Small intestine (tissue), 7 donors: ENCODE measurements around the gene CARF. TPM values are rescaled to one million over a fixed set of nuclear protein-coding genes. Genes with fewer than 3 reads are reported as not detected.
A peak's percentile ranks its signal among the peaks of the same experiment; 100 is the strongest.
"Not testable (repeated sequence)": the region's sequence is repeated elsewhere in the genome, so short reads cannot be mapped to it uniquely, and the experiment has no call there.

Experiments
- DNase-seq, 2 donors: peaks; one replicate each; pipeline versions ENCODE4 v3.0.0 to v3.0.0-alpha.2; 2013
- FAIRE-seq: peaks from 2 replicates; lab custom pipeline; 2012; peaks lifted over from hg19 to GRCh38; lab: Jason Lieb, UNC
- H3K27ac ChIP-seq, 3 donors: one replicate each; pipeline ENCODE4 v1.5.1; 2013; ENCODE audit warnings: low read length in 2 of 3, mild to moderate bottlenecking in 2 of 3, control low read depth in 1 of 3, inconsistent platforms in 1 of 3, low read depth in 1 of 3, moderate library complexity in 1 of 3
- H3K27me3 ChIP-seq, 3 donors: one replicate each; pipeline ENCODE4 v1.6.1; 2013; ENCODE audit warnings: low read length in 3 of 3, inconsistent platforms in 1 of 3; ENCODE audit not compliant: control insufficient read depth in 3 of 3, insufficient read depth in 3 of 3
- H3K36me3 ChIP-seq, 3 donors: one replicate each; pipeline ENCODE4 v1.6.1; 2013; ENCODE audit warnings: low read length in 3 of 3, inconsistent platforms in 1 of 3, low read depth in 1 of 3, mild to moderate bottlenecking in 1 of 3, moderate library complexity in 1 of 3; ENCODE audit not compliant: control insufficient read depth in 3 of 3, insufficient read depth in 2 of 3
- H3K4me1 ChIP-seq, 3 donors: one replicate each; pipeline ENCODE4 v1.6.1; 2013; ENCODE audit warnings: low read length in 2 of 3, inconsistent platforms in 1 of 3, low read depth in 1 of 3, mild to moderate bottlenecking in 1 of 3, moderate library complexity in 1 of 3; ENCODE audit not compliant: control insufficient read depth in 3 of 3, insufficient read depth in 2 of 3
- H3K4me3 ChIP-seq, 3 donors: one replicate each; pipeline ENCODE4 v1.5.1; 2013; ENCODE audit warnings: low read length in 3 of 3, control low read depth in 1 of 3, inconsistent platforms in 1 of 3, low read depth in 1 of 3, mild to moderate bottlenecking in 1 of 3, moderate library complexity in 1 of 3
- H3K9me3 ChIP-seq, 2 donors: one replicate each; pipeline ENCODE4 v1.6.1; 2013; ENCODE audit warnings: low read depth in 1 of 2, low read length in 1 of 2; ENCODE audit not compliant: control insufficient read depth in 2 of 2, insufficient read depth in 1 of 2
- WGBS, 3 donors: extraction: QIAGEN DNeasy Blood & Tissue Kit; methylation state at CpG; one replicate each; pipeline ENCODE4 v1.1.7; 2013; 5-methylcytosine and 5-hydroxymethylcytosine counted together
- polyA plus RNA-seq, 4 donors: library from polyadenylated mRNA; stranded (reverse) in 3 of 4; unstranded in 1 of 4; fragments of 200-250 nt in 3 of 4; fragments of 120-200 nt in 1 of 4; gene quantifications; one replicate each; pipeline versions ENCODE4 v1.2.1 to v1.2.3, GENCODE V29; 2013
- donor health status: healthy with polysubstance abuse.
- donor health status: control.
- donor health status: control.
- donor health status: Bipolar disorder and iron deficiency.
- donor health status: healthy.

The CARF gene
- polyA plus RNA-seq, 4 donors = 0.89 to 9.3 (median 1.7) TPM

GRCh38 chr2:202982779-202983491, 70.9 kb downstream of the CARF start:
- WGBS, 3 donors = 94 to 97% (median 97%) methylated on average over 3 of the region's 3 CpGs
- FAIRE-seq = no peak
- Histone ChIP-seq H3K4me3 (no peak overlapping the region), H3K27me3 (no peaks in the 10 kb centered on the region), H3K9me3 (no peaks in the 10 kb centered on the region), H3K36me3 (peaks cover 0 to 11% (median 0%) of the 10 kb centered on the region in 3 donors), H3K4me1 (no peaks in the 10 kb centered on the region), H3K27ac (no peak overlapping the region)
- DNase-seq = no peak

DNA sequence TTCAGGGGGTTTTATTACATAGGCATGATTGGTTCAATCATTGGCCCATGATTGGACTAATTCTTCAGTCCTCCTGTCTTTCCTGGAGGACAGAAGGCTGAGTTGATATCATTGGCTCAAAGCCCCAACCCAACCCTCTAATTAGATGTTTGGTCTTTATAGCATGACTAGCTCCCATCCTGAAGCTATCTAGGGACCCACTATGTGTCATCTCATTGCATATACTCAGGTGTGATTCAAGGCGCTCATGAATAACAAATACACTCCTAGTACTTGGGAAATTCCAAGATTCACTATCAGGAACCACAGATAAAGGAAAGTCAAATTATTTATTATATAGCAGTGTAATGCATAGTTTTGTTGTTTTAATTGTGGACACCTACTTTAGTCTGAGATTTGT, 77.7 kb downstream of the CARF start:
- WGBS, 3 donors = 97 to 100% (median 99%) methylated on average over 1 of the region's 1 CpG

DNA sequence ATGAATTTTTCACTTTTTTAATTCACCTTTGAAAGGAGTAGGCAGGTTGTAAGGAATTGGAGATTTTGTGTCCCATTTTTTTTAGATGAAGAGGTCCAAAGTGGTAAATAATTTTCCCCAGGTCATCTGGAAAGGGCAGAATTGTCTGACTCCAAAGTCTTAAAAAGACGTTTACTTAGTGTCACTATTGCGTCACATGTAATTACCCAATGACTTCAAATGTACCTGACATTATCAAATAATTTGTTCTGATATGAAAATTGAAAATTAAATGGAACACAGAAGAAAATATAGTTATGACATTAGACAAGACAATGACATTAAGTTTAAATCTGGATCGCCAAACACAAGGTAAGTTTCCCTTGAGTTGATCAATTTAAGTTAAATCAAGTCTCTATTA, 78.4 kb downstream of the CARF start:
- Histone ChIP-seq H3K27me3 (no peaks in the 10 kb centered on the region), H3K9me3 (no peaks in the 10 kb centered on the region), H3K36me3 (no peaks in the 10 kb centered on the region), H3K27ac (no peak overlapping the region), H3K4me3 (no peak overlapping the region), H3K4me1 (no peaks in the 10 kb centered on the region)
- DNase-seq (no peak), FAIRE-seq (no peak)
- WGBS, 3 donors = 72 to 86% (median 73%) methylated on average over 3 of the region's 3 CpGs

More for the DNA sequence above, 77.7 kb downstream of the CARF start:
- no peaks in the 10 kb centered on the region for H3K27me3 ChIP-seq
- H3K4me1 ChIP-seq = no peaks in the 10 kb centered on the region
- H3K36me3 ChIP-seq = no peaks in the 10 kb centered on the region
- FAIRE-seq = no peak
- DNase-seq = no peak
- no peaks in the 10 kb centered on the region for H3K9me3 ChIP-seq
- no peak overlapping the region for H3K4me3 ChIP-seq
- no peak overlapping the region for H3K27ac ChIP-seq

GRCh38 chr2:202997113-202997512, 85.0 kb downstream of the CARF start:
- not testable (repeated sequence) for H3K4me3 ChIP-seq, H3K27me3 ChIP-seq, FAIRE-seq, H3K9me3 ChIP-seq, H3K4me1 ChIP-seq, H3K27ac ChIP-seq, H3K36me3 ChIP-seq
- DNase-seq = peak in 1 of 2 donors; percentile 16
- WGBS, 3 donors = 46 to 53% (median 53%) methylated on average over 3 of the region's 3 CpGs

GRCh38 chr2:203002054-203002821, 90.2 kb downstream of the CARF start:
- peak; percentile 69 to 72 for DNase-seq
- H3K27ac ChIP-seq = peak overlapping the region in 2 of 3 donors; percentile 37 to 68
- H3K4me1 ChIP-seq = peaks cover 0 to 8% (median 3%) of the 10 kb centered on the region in 3 donors
- no peaks in the 10 kb centered on the region for H3K9me3 ChIP-seq
- FAIRE-seq = no peak
- WGBS, 3 donors = 50 to 80% (median 52%) methylated on average over 3 of the region's 3 CpGs
- H3K27me3 ChIP-seq = no peaks in the 10 kb centered on the region
- no peaks in the 10 kb centered on the region for H3K36me3 ChIP-seq
- no peak overlapping the region for H3K4me3 ChIP-seq

DNA sequence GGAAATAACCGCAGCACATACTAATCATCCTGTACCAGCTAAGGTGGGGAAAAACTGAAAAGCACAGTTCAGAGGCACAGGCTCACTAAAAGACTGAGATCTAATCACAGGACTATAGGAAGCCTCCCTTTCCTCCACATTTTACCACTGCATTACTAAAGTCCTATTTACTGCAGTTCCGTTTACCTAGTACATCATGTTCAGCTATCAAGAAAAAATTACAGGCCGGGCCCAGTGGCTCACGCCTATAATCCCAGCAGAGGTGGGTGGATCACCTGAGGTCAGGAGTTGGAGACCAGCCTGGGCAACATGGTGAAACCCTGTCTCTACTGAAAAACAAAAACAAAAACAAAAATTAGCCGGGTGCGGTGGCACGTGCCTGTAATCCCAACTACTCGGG, 91.6 kb downstream of the CARF start:
- Histone ChIP-seq H3K27me3 (no peaks in the 10 kb centered on the region), H3K27ac (no peak overlapping the region), H3K9me3 (no peaks in the 10 kb centered on the region), H3K4me1 (peaks cover 0 to 8% (median 3%) of the 10 kb centered on the region in 3 donors), H3K4me3 (no peak overlapping the region), H3K36me3 (no peaks in the 10 kb centered on the region)
- DNase-seq (no peak), FAIRE-seq (no peak)
- WGBS, 3 donors = 89 to 90% (median 89%) methylated on average over 8 of the region's 8 CpGs

- Histone ChIP-seq H3K27me3 (no peaks in the 10 kb centered on the region), H3K4me3 (peak within 1 kb of the TSS; percentile 80 to 99 (median 83)), H3K4me1 (peaks cover 0 to 13% (median 0%) of the 10 kb centered on the region in 3 donors), H3K36me3 (no peaks in the 10 kb centered on the region), H3K9me3 (no peaks in the 10 kb centered on the region), H3K27ac (peak within 1 kb of the TSS; percentile 88 to 99 (median 97))
- WGBS, 3 donors = 0 to 1% (median 0%) methylated on average over 53 to 59 of the region's 59 CpGs
- FAIRE-seq (peak; percentile 62), DNase-seq (peak; percentile 98 to 100)
Observed at GRCh38 chr2:203014456-203015199, 102.6 kb downstream of the CARF start, which contains the start of gene NBEAL1. Gene NBEAL1 (plus strand): TSS chr2:203014875. CDS start chr2:203016385, 1,510 bp downstream.

GRCh38 chr2:203016716-203017115, 104.6 kb downstream of the CARF start:
- Histone ChIP-seq H3K9me3 (no peaks in the 10 kb centered on the region), H3K4me1 (peaks cover 0 to 22% (median under 1%) of the 10 kb centered on the region in 3 donors), H3K27me3 (no peaks in the 10 kb centered on the region), H3K36me3 (no peaks in the 10 kb centered on the region), H3K4me3 (peak overlapping the region in 2 of 3 donors; percentile 9 to 39), H3K27ac (peak overlapping the region; percentile 32 to 97 (median 54))
- DNase-seq (peak; percentile 54 to 70), FAIRE-seq (no peak)
- WGBS, 3 donors = 14 to 54% (median 37%) methylated on average over 3 of the region's 3 CpGs
